Neural crest cell (in vitro differentiated cells): ENCODE results near the gene ABCB11. TPM values are rescaled to one million over a fixed set of nuclear protein-coding genes. Genes with fewer than 3 reads are reported as not detected.

Experiments
- DNase-seq: peaks from one replicate; pipeline ENCODE4 v3.0.0; 2021; ENCODE audit warnings: low read depth, mixed read lengths, low spot score
- H3K27ac Mint-ChIP-seq: one replicate; pipeline ENCODE4 v1.8.0; 2021; ENCODE audit warnings: mild to moderate bottlenecking, mixed read lengths; ENCODE audit not compliant: unreplicated experiment
- H3K27me3 Mint-ChIP-seq: 2 replicates; pipeline ENCODE4 v1.8.0; 2021; ENCODE audit warnings: low read depth, mild to moderate bottlenecking, mixed read lengths
- H3K36me3 Mint-ChIP-seq: 2 replicates; pipeline ENCODE4 v1.8.0; 2021; ENCODE audit warnings: low read depth, mild to moderate bottlenecking, mixed read lengths
- H3K4me1 Mint-ChIP-seq: 2 replicates; pipeline ENCODE4 v1.8.0; 2021; ENCODE audit warnings: mixed read lengths
- H3K4me3 Mint-ChIP-seq: one replicate; pipeline ENCODE4 v1.8.0; 2021; ENCODE audit warnings: mild to moderate bottlenecking, mixed read lengths
- H3K9me3 Mint-ChIP-seq: 2 replicates; pipeline ENCODE4 v1.8.0; 2021; ENCODE audit warnings: mixed read lengths
- CTCF ChIP-seq: fragments of 200-600 bp; sonication (generic); conservative IDR thresholded peaks from 2 replicates; pipeline ENCODE4 v1.5.0; 2021; ENCODE audit warnings: antibody characterized with exemption, mild to moderate bottlenecking
- long read RNA-seq: library from polyadenylated mRNA; unstranded; transcript quantifications from one replicate; pipeline ENCODE4 v2.0.0, GENCODE V29; 2020
- total RNA-seq: library from RNA; stranded (reverse); gene quantifications from 2 replicates; pipeline ENCODE4 v1.2.1, GENCODE V29; 2021

The ABCB11 gene
- 0.07 and 0.11 TPM in 2 replicates for total RNA-seq
- long read RNA-seq = 0 reads

- TF ChIP-seq CTCF = no peak
- Mint-ChIP-seq H3K4me3 (no peak within 1 kb of the TSS), H3K27me3 (no peaks in the 10 kb centered on the region), H3K36me3 (no peaks in the 10 kb centered on the region), H3K27ac (no peak within 1 kb of the TSS), H3K9me3 (peaks cover 4% of the 10 kb centered on the region), H3K4me1 (peaks cover 6% of the 10 kb centered on the region)
- no peak for DNase-seq
Measured at GRCh38 chr2:169031202-169031601, at the start of gene ABCB11. ABCB11 (minus strand) TSS chr2:169031324; CDS start chr2:169018125, 13,199 bp downstream.

DNA sequence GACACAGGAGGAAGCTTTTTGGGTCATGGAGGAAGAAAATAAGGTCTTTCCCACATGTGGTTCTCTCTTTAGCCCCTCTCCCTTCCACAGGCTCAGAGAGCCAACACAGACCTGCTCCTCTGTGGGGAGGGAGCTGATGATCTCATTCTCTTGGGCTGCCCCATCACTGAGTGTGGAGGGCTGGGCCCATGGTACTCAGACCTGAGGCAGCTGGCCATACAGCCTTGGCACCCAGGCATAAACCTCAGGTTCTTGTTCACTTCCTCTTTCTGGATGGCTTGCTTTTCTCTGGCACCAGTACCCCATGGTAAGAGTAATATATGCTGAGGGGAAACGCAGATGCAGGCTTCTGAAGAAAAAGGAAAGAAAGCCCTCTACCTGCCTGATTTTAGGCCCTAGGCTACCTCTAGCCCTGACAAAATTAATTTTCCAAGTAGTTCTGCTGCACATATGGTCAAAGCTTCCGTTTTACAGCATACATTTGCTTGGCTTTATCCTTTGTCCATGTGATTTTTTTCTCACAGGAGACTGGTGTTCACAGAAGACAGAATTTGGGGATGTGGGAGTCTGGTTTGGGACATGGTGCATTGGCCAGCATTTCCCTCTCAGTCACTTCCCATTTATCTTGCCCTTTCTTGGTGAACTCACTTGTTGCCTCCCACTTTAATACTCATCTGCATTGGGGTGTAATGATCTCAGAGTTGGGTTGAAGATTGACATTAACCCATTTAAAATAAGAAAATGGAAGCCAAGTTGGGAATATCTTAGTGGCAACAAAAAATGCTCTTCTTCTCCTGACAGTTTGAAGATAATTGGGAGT is 49.3 kb upstream of the ABCB11 start:
- peaks cover 10% of the 10 kb centered on the region for H3K9me3 Mint-ChIP-seq
- no peak for DNase-seq
- no peaks in the 10 kb centered on the region for H3K4me1 Mint-ChIP-seq
- peaks cover 2% of the 10 kb centered on the region for H3K36me3 Mint-ChIP-seq
- H3K27ac Mint-ChIP-seq = no peak overlapping the region
- no peak overlapping the region for H3K4me3 Mint-ChIP-seq
- no peak for TF ChIP-seq CTCF
- peaks cover 3% of the 10 kb centered on the region for H3K27me3 Mint-ChIP-seq

GRCh38 chr2:169077674-169078240 is 46.6 kb upstream of the ABCB11 start:
- Mint-ChIP-seq H3K4me3 (no peak overlapping the region), H3K9me3 (no peaks in the 10 kb centered on the region), H3K27me3 (no peaks in the 10 kb centered on the region), H3K27ac (no peak overlapping the region), H3K36me3 (no peaks in the 10 kb centered on the region), H3K4me1 (no peaks in the 10 kb centered on the region)
- DNase-seq = no peak
- TF ChIP-seq CTCF = no peak

- Mint-ChIP-seq H3K9me3 (no peaks in the 10 kb centered on the region), H3K36me3 (no peaks in the 10 kb centered on the region), H3K27me3 (no peaks in the 10 kb centered on the region), H3K4me1 (no peaks in the 10 kb centered on the region), H3K4me3 (no peak overlapping the region), H3K27ac (peak overlapping the region; percentile 16)
- no peak for TF ChIP-seq CTCF
- DNase-seq = no peak
Measured at GRCh38 chr2:169073963-169074751, 43.0 kb upstream of the ABCB11 start.

- H3K4me3 Mint-ChIP-seq = no peak overlapping the region
- no peak for TF ChIP-seq CTCF
- no peak overlapping the region for H3K27ac Mint-ChIP-seq
- no peaks in the 10 kb centered on the region for H3K9me3 Mint-ChIP-seq
- H3K36me3 Mint-ChIP-seq = no peaks in the 10 kb centered on the region
- DNase-seq = no peak
- no peaks in the 10 kb centered on the region for H3K27me3 Mint-ChIP-seq
- no peaks in the 10 kb centered on the region for H3K4me1 Mint-ChIP-seq
Measured at GRCh38 chr2:169073211-169073962, 42.3 kb upstream of the ABCB11 start.
